ENCODE data around the gene VWA8.
"Not testable (repeated sequence)": the region's sequence is repeated elsewhere in the genome, so short reads cannot be mapped to it uniquely, and the experiment has no call there.

The VWA8 gene

GRCh38 chr13:41919031-41919740 is 41.7 kb downstream of the VWA8 start:
- DNase-seq: no peak

GRCh38 chr13:41917641-41918040 is 43.3 kb downstream of the VWA8 start:
- DNase-seq: no peak

DNA sequence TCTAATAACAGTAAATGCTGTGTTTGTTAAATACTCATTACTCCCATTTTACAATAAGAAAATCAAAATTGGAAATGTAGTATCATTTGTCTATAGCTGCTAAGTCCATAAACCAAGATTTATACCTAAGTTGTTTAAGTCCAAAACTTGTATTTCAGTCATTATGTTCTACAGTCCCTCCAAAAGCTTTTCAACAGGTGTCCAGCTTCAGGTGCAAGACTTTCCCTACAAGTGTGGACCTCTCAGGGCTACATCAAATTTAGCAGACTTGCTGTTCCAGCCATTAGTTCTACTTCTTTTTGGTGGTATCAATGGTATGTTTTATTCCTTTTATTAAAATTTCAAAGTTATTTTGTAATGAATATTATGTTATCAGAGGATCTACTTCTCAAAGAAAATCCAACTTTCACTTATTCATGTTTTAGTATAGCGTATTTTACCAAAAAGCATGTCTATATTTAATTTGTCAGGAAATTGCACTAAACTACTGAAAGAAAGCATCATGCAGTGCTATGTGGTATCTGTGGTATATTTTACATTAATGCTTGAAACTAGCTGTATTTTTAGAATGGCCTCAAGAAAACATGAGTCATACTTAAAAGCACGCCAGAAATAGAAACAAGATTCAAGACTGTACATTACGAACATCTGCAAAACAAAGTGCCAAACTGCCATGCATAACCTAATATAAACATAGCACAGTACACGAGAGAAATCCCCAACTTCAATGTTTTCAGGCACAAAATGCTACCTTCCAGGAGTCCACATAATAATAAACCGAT is 44.5 kb downstream of the VWA8 start:
- DNase-seq: no peak

- DNase-seq: no peak
Measured at GRCh38 chr13:41915081-41915480, 45.8 kb downstream of the VWA8 start.

DNA sequence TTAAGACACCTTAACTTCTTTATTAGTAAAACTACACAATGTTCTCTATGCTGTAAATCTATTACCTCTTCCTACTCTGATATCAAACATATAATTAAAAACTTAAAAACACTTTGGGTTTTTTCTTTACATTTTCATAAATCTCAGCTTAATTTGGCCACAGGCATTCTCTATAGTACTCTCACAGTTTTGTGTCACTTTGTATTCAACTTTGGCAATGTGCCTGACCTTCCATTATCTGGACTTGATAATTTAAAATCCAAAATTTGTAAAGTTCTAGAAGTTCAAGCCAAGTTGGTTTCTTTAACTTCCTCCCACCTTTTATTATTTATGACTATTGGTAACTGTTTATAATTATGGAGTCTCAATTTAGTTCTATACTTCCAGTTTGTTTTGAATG is 46.4 kb downstream of the VWA8 start:
- DNase-seq: no peak

DNA sequence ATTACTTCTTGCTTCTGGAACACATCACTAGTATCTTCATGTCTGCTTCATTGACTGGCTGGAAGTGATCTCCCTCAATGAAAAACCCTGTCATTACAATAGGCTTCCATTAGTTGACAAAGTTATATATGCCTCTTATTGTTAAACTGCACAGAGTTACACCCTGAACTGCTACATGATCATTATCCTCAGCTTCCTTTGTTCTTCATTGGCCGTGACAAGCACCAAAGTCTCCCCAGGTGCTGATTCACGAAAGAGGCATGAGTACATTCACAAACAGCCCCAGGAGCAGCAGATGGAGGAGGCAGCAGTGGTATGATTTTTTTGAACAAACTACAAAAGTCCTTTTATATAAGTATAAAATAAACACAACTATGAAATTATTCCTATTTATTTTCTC is 51.4 kb downstream of the VWA8 start:
- DNase-seq: no peak

- DNase-seq: peak; percentile 2
Measured at GRCh38 chr13:41905600-41906254, 55.2 kb downstream of the VWA8 start.

DNA sequence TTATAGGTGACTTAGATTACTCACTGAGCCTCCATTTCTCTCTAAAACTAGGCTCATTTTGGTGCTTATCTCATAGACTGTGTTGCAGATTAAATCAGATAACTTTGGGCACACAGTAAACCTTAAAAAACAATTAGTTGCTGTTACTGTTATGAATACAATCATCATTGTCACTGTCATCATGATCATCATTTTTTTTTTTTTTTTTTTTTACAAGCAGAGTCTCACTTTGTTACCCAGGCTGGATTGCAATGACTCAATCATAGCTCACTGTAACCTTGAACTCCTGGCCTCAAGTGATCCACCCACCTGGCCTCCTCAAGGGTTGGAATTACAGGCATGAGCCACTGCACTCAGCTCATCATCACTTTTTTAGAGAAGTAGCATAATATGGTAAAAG is 60.0 kb downstream of the VWA8 start:
- DNase-seq: no peak

GRCh38 chr13:41898411-41898810 is 62.5 kb downstream of the VWA8 start:
- not testable (repeated sequence) for DNase-seq

DNA sequence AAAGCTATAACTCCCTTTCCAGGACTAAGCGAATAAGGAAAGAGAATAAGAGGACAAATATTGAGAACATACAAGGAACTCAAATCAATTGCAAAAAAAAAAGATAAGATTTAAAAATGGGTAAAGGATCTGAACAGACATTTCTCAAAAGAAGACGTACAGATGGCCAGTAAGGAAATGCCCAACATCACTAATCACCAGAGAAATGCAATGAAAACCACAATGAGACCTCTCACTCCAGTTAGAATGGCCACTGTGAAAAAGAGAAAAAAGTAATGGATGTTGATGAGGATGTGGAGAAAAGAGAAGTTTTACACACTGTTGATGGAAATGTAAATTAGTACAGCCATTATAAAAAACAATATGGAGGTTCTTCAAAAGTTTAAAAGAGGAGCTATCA is 63.8 kb downstream of the VWA8 start:
- DNase-seq: no peak

- no peak for DNase-seq
Measured at GRCh38 chr13:41895478-41895877, 65.4 kb downstream of the VWA8 start.

- no peak for DNase-seq
Measured at GRCh38 chr13:41891119-41891518, 69.8 kb downstream of the VWA8 start.

GRCh38 chr13:41883147-41883546 is 77.8 kb downstream of the VWA8 start:
- DNase-seq: no peak

- not testable (repeated sequence) for DNase-seq
Measured at GRCh38 chr13:41881890-41882289, 79.0 kb downstream of the VWA8 start.

- DNase-seq: no peak
Measured at GRCh38 chr13:41880966-41881365, 79.9 kb downstream of the VWA8 start.

DNA sequence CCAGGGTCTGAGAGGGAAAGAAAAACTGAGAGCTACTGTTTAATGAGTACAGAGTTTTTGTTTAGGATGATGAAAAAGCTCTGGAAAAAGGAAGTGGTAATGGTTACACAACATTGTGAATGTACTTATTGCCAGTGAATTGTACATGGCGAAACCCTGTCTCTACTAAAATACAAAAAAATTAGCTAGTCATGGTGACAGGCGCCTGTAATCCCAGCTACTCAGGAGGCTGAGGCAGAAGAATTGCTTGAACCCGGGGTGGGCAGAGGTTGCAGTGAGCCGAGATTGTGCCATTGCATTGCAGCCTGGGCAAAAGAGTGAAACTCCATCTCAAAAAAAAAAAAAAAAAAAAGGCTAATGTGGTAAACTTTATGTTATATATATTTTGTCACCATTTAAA is 96.3 kb downstream of the VWA8 start:
- DNase-seq: no peak

- not testable (repeated sequence) for DNase-seq
Measured at GRCh38 chr13:41862659-41863058, 98.2 kb downstream of the VWA8 start.

- no peak for DNase-seq
Measured at GRCh38 chr13:41859565-41859964, 101.3 kb downstream of the VWA8 start.

GRCh38 chr13:41858780-41859179 is 102.1 kb downstream of the VWA8 start:
- no peak for DNase-seq

DNA sequence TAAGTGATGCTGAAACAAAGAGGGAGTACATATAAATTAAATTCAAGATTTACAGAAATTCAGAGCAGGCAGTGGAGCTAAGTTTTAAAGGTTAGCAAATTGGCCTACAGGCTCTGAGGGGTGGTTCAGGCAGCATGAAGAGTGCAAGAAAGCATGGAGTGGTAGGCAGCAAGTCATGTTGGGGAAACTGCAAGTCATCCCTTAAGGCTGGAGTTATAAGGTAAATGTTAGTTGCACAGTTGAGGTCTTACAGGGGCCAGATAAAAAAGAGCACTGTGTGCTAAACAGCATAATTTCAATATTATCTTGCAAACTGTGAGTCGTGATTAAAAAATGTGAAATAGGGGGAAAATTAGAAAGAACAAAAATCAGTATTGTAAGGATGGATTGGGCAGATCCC is 106.2 kb downstream of the VWA8 start:
- no peak for DNase-seq

DNA sequence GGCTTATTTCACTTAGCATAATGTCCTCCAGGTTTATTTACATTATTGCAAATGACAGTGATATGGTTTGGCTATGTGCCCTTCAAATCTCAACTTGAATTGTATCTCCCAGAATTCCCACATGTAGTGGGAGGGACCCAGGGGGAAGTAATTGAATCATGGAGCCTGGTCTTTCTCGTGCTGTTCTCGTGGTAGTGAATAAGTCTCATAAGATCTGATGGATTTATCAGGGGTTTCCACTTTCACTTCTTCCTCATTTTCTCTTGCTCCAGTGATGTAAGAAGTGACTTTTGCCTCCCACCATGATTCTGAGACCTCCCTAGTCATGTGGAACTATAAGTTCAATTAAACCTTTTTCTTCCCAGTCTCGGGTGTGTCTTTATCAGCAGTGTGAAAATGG is 109.6 kb downstream of the VWA8 start:
- DNase-seq: no peak

DNA sequence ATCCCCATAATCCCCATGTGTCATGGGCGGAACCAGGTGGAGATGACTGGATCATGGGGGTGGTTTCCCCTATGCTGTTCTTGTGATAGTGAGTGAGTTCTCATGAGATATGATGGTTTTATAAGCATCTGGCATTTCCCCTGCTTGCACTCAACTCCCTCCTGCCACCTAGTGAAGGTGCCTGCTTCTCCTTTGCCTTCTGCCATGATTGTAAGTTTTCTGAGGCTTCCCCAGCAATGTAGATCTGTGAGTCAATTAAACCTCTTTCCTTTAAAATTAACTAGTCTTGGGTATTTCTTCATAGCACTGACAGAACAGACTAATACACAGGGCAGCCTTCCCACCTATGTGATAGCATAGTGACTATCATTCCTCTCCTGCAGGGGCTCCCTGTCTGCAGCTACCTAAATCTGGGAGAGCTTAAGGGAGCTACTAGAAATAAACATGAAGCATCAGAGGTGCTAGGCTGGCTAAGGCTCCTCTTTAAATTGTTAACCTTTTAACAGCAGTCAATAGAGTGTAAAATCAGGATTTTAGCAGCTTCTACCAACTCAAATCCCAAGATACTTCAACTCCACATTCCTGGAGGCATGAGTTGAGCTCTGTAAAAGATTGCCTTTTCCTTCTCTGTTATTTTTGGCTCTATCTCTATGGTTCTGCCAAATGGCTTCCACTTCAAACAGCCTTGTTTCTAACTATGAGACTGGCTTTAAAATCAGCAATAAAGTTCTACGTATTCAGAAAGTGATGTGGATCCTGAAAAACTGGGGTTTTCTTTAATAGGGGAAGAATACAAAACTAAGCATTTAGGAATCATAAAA is 112.3 kb downstream of the VWA8 start:
- no peak for DNase-seq

DNA sequence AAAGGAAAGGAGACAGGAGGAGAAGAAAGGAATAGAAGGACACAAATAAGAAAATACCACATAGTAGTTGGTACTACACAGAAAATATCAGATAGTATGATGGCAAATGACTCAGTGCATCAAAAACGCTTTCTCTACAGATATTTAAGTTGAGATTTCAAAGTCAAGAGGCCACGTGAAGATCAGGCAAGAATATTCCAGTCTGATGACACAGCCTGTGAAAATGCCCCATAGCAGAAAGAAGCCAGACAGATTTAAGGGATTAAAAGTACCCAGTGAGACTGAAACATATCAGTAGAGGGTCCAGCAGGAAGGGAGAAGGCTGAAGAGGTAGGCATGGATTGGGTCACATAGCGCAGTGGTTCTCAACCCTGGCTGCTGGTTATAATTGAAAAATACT is 113.7 kb downstream of the VWA8 start:
- DNase-seq: no peak

Measured in SHP77 treated with DMSO at 0.1 percent for 48 hours (cell line).